HL-60 (cell line): ENCODE measurements around the gene SLC22A31.

Experiments
- DNase-seq, 2 experiments: peaks; one replicate each; pipeline ENCODE4 v3.0.0-alpha.2; 2010 to 2020; ENCODE audit warnings: low read depth in 1 of 2, low spot score in 1 of 2
- H3K27ac ChIP-seq: fragments of 250-450 bp; sonication (Bioruptor Pico); replicated peaks from 2 replicates; pipeline ENCODE4 v1.5.1; 2020; ENCODE audit warnings: mild to moderate bottlenecking, moderate library complexity
- H3K27me3 ChIP-seq: fragments of 250-450 bp; sonication (Bioruptor Pico); 2 replicates; pipeline ENCODE4 v1.5.1; 2021; ENCODE audit warnings: mild to moderate bottlenecking, moderate library complexity; ENCODE audit not compliant: insufficient read depth, poor library complexity, severe bottlenecking
- H3K4me3 ChIP-seq: replicated peaks from 2 replicates; pipeline ENCODE4 v1.5.1; 2011; ENCODE audit warnings: mild to moderate bottlenecking, control low read depth, low read length; ENCODE audit not compliant: insufficient read depth
- GABPA ChIP-seq: IDR thresholded peaks from 2 replicates; pipeline ENCODE4 v1.6.1; 2012; ENCODE audit warnings: low read depth
- POLR2AphosphoS5 ChIP-seq: IDR thresholded peaks from 2 replicates; pipeline ENCODE4 v1.6.1; 2012; ENCODE audit warnings: low read depth
- SPI1 ChIP-seq: IDR thresholded peaks from 2 replicates; pipeline ENCODE4 v1.6.1; 2012; ENCODE audit warnings: low read depth, mild to moderate bottlenecking, borderline replicate concordance
- TF ChIP-seq, protein P1 (sequence below): IDR thresholded peaks from 2 replicates; pipeline ENCODE4 v1.6.1; 2012; ENCODE audit warnings: low read depth; ENCODE audit not compliant: insufficient replicate concordance
- TF ChIP-seq, protein P2 (sequence below): IDR thresholded peaks from one replicate; pipeline ENCODE4 v1.5.1; 2011; ENCODE audit warnings: low read length, control low read depth, inconsistent platforms; ENCODE audit not compliant: insufficient read depth

Gene SLC22A31

DNA sequence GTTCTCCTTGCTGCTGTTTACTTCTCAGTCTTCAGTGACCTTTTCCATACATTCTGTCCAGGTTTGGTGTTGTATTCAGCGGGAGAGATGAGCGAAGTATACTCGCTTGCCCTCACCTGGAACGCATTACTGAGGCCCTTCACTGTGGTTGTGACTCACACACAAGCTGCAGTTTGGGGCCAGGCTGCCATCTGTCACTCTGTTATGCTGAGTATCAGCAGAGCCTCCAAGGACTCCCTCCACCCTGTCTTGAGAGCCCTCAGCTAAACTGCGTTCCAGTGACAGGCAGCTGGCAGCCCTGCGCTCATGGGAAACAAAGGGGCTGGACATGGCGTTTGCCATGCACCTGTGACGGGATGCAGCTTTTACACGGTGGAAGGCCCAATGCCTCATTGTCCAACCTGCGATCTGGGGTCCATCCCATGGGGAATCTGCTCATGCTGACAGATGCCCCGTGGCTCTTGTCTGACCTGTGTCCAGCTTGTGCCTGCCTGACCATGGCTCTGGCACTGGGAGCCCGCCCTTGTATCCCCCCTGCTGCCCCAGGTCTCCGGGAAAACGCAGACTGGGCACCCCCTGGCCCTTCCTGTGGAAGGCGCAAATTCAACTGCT lies 10.7 kb upstream of the SLC22A31 start:
- H3K27ac ChIP-seq, result no peak overlapping the region
- no peak overlapping the region for H3K4me3 ChIP-seq
- TF ChIP-seq SPI1, result no peak
- no peak for TF ChIP-seq POLR2AphosphoS5
- TF ChIP-seq, protein P1, sequence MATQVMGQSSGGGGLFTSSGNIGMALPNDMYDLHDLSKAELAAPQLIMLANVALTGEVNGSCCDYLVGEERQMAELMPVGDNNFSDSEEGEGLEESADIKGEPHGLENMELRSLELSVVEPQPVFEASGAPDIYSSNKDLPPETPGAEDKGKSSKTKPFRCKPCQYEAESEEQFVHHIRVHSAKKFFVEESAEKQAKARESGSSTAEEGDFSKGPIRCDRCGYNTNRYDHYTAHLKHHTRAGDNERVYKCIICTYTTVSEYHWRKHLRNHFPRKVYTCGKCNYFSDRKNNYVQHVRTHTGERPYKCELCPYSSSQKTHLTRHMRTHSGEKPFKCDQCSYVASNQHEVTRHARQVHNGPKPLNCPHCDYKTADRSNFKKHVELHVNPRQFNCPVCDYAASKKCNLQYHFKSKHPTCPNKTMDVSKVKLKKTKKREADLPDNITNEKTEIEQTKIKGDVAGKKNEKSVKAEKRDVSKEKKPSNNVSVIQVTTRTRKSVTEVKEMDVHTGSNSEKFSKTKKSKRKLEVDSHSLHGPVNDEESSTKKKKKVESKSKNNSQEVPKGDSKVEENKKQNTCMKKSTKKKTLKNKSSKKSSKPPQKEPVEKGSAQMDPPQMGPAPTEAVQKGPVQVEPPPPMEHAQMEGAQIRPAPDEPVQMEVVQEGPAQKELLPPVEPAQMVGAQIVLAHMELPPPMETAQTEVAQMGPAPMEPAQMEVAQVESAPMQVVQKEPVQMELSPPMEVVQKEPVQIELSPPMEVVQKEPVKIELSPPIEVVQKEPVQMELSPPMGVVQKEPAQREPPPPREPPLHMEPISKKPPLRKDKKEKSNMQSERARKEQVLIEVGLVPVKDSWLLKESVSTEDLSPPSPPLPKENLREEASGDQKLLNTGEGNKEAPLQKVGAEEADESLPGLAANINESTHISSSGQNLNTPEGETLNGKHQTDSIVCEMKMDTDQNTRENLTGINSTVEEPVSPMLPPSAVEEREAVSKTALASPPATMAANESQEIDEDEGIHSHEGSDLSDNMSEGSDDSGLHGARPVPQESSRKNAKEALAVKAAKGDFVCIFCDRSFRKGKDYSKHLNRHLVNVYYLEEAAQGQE, result no peak
- no peak for TF ChIP-seq GABPA
- TF ChIP-seq, protein P2, sequence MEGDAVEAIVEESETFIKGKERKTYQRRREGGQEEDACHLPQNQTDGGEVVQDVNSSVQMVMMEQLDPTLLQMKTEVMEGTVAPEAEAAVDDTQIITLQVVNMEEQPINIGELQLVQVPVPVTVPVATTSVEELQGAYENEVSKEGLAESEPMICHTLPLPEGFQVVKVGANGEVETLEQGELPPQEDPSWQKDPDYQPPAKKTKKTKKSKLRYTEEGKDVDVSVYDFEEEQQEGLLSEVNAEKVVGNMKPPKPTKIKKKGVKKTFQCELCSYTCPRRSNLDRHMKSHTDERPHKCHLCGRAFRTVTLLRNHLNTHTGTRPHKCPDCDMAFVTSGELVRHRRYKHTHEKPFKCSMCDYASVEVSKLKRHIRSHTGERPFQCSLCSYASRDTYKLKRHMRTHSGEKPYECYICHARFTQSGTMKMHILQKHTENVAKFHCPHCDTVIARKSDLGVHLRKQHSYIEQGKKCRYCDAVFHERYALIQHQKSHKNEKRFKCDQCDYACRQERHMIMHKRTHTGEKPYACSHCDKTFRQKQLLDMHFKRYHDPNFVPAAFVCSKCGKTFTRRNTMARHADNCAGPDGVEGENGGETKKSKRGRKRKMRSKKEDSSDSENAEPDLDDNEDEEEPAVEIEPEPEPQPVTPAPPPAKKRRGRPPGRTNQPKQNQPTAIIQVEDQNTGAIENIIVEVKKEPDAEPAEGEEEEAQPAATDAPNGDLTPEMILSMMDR, result no peak
- H3K27me3 ChIP-seq, result no peaks in the 10 kb centered on the region
- DNase-seq, result no peak

DNA sequence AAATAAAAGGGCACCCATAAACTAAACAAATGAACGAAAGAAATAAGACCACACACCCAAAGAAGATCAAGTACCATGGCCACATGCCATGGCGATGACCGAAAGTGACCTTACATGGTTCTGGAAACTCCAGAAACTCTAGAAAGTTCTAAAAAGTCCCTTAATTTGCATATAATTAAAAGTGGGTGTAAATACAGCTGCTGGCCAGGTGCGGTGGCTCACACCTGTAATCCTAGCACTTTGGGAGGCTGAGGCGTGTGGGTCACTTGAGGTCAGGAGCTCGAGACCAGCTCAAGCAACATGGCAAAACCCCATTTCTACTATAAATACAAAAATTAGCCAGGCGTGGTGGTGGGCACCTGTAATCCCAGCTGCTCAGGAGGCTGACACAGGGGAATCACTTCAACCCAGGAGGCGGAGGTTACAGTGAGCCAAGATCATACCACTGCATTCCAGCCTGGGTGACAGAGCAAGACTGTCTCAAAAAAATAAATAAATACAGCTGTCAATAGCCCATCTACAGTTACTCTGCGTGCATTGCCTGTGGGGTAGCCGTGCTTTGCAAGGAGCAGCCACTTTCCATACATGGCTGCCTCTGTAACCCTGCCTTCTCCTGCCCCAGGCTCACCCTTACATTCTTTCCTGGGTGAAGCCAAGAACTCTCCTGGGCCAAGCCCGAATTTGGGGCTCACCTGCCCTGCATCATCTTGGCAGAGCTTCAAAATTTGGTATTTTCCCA lies 10.0 kb upstream of the SLC22A31 start:
- no peaks in the 10 kb centered on the region for H3K27me3 ChIP-seq
- H3K4me3 ChIP-seq, result no peak overlapping the region
- TF ChIP-seq GABPA (no peak), SPI1 (no peak), POLR2AphosphoS5 (no peak)
- TF ChIP-seq, protein P2, result no peak
- TF ChIP-seq, protein P1, result no peak
- DNase-seq, result no peak
- no peak overlapping the region for H3K27ac ChIP-seq

DNA sequence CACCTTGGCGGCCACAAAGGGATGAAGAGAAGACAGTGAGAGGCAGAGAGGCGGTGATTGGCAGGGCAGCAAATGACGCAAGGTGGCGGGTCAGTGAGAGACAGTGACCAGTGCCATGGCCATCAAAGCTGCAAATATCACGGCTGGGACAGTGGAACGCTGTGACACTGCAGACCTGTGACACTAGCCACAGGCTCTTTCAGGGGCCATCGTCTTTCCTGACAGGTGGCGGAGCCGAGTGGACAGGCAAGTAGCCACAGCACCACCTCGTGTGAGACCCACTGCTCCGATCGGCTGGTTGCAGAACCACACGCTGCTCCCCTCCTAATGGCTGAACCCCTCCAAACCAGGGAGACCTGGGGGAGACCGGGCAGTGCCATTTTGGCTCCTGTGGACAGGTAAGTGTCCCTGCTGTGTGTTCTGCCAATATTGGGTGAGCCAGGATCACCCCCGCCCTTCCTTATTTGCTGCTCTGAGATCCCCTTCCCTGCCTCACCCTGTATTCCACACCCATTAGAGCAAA lies 9.2 kb upstream of the SLC22A31 start:
- Histone ChIP-seq H3K27ac (no peak overlapping the region), H3K27me3 (no peaks in the 10 kb centered on the region), H3K4me3 (no peak overlapping the region)
- TF ChIP-seq SPI1 (no peak), POLR2AphosphoS5 (no peak), GABPA (no peak)
- TF ChIP-seq, protein P1, result no peak
- TF ChIP-seq, protein P2, result no peak
- DNase-seq, result no peak
